Neural progenitor cell (in vitro differentiated cells): ENCODE results near the gene NHERF1.

Experiments
- EZH2 ChIP-seq: fragments of 200-600 bp; sonication (generic); IDR thresholded peaks from 2 replicates; pipeline ENCODE4 v1.6.1; 2017; ENCODE audit warnings: antibody characterized with exemption, mild to moderate bottlenecking, moderate library complexity
- EZH2phosphoT487 ChIP-seq: fragments of 200-600 bp; sonication (generic); IDR thresholded peaks from 2 replicates; pipeline ENCODE4 v1.6.1; 2017; ENCODE audit warnings: antibody characterized with exemption
- TF ChIP-seq, protein P1 (sequence below): fragments of 200-600 bp; sonication (generic); IDR thresholded peaks from 2 replicates; pipeline ENCODE4 v1.5.1; 2017; ENCODE audit warnings: antibody characterized with exemption, mild to moderate bottlenecking

DNA sequence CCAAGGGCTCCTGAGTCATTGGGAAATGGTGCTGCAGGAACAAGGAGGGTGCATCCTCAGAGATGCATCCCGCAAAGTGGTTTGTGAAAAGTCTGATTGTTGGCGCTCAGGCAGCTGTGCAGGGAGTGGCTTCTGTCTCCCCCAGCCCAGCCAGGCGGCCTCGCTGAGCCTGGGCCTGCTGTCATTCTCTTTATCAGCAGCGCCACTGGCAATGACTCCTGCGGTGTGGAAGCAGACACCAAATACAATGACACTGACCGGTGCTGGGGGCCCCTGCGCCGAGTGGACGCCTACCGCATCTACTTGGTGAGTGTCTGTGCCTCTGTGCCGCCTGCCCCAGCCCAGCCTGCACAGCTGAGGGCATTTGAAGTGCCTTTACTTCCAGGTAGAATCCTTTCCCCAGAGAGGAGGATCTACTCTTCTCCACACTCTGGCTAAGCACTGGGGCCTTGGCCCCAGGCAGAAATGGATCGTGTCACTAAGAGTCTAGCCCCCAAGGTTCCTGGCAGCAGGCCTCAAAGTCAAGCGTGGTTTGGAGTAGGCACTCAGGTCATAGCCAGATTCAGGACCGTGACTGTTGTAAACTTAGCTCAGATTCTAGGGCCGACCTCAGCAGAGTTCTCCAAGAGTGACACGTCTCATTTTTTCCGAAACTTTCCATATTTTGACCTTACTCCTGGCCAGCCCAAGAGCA lies 47.0 kb downstream of the NHERF1 start:
- TF ChIP-seq, protein P1, sequence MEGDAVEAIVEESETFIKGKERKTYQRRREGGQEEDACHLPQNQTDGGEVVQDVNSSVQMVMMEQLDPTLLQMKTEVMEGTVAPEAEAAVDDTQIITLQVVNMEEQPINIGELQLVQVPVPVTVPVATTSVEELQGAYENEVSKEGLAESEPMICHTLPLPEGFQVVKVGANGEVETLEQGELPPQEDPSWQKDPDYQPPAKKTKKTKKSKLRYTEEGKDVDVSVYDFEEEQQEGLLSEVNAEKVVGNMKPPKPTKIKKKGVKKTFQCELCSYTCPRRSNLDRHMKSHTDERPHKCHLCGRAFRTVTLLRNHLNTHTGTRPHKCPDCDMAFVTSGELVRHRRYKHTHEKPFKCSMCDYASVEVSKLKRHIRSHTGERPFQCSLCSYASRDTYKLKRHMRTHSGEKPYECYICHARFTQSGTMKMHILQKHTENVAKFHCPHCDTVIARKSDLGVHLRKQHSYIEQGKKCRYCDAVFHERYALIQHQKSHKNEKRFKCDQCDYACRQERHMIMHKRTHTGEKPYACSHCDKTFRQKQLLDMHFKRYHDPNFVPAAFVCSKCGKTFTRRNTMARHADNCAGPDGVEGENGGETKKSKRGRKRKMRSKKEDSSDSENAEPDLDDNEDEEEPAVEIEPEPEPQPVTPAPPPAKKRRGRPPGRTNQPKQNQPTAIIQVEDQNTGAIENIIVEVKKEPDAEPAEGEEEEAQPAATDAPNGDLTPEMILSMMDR, result no peak
- TF ChIP-seq EZH2 (no peak), EZH2phosphoT487 (no peak)
